Caco-2 (cell line): Measurements from ENCODE around the gene MED13L. TPM values are rescaled to one million over a fixed set of nuclear protein-coding genes. Genes with fewer than 3 reads are reported as not detected.
A peak's percentile ranks its signal among the peaks of the same experiment; 100 is the strongest.

ENCODE experiments used
- BruUV-seq: library from RNA; stranded (reverse); fragments of 400-500 nt; replicated peaks from 2 replicates; lab custom pipeline; 2021; lab: Mats Ljungman, UMichigan
- CTCF ChIA-PET: fragments of 300-600 bp; sonication (Branson Sonifier 250); formaldehyde crosslinking; loops from one replicate; lab custom pipeline; 2022; ENCODE audit warnings: antibody characterized with exemption; lab: Charles Lee
- POLR2A ChIA-PET: fragments of 300-600 bp; sonication (Branson Sonifier 250); formaldehyde crosslinking; loops from one replicate; lab custom pipeline; 2022; ENCODE audit warnings: antibody characterized with exemption; lab: Charles Lee
- DNase-seq, 2 experiments: peaks; one replicate each; pipeline versions ENCODE4 v3.0.0 to v3.0.0-alpha.2; 2020 to 2022
- H3K27me3 ChIP-seq: replicated peaks from 2 replicates; pipeline ENCODE4 v1.6.0; 2011; ENCODE audit warnings: low read length; ENCODE audit not compliant: control insufficient read depth, insufficient read depth
- H3K36me3 ChIP-seq: 2 replicates; pipeline ENCODE4 v1.5.1; 2011; ENCODE audit warnings: low read length; ENCODE audit not compliant: control insufficient read depth, insufficient read depth
- H3K4me1 ChIP-seq: fragments of 250-450 bp; sonication (Bioruptor Pico); 2 replicates; pipeline ENCODE4 v1.5.1; 2020; ENCODE audit warnings: mild to moderate bottlenecking
- H3K4me3 ChIP-seq: 2 replicates; pipeline ENCODE4 v1.5.1; 2011; ENCODE audit warnings: low read depth, mild to moderate bottlenecking, control low read depth, low read length
- H3K9me3 ChIP-seq: fragments of 250-450 bp; sonication (Bioruptor Pico); 2 replicates; pipeline ENCODE4 v1.5.1; 2020; ENCODE audit warnings: mild to moderate bottlenecking, moderate library complexity
- H3K27ac Mint-ChIP-seq: one replicate; pipeline ENCODE4 v1.8.0; 2022; ENCODE audit warnings: mixed read lengths; ENCODE audit not compliant: unreplicated experiment
- H3K27me3 Mint-ChIP-seq: one replicate; pipeline ENCODE4 v1.8.0; 2022; ENCODE audit warnings: mixed read lengths; ENCODE audit not compliant: insufficient read depth, unreplicated experiment
- H3K36me3 Mint-ChIP-seq: one replicate; pipeline ENCODE4 v1.8.0; 2022; ENCODE audit warnings: mild to moderate bottlenecking, mixed read lengths; ENCODE audit not compliant: insufficient read depth, unreplicated experiment
- H3K4me1 Mint-ChIP-seq: one replicate; pipeline ENCODE4 v1.8.0; 2022; ENCODE audit warnings: low read depth, mixed read lengths; ENCODE audit not compliant: unreplicated experiment
- H3K4me3 Mint-ChIP-seq: one replicate; pipeline ENCODE4 v1.8.0; 2022; ENCODE audit warnings: mild to moderate bottlenecking, moderate library complexity, mixed read lengths; ENCODE audit not compliant: unreplicated experiment
- H3K9me3 Mint-ChIP-seq: one replicate; pipeline ENCODE4 v1.8.0; 2022; ENCODE audit warnings: mixed read lengths; ENCODE audit not compliant: unreplicated experiment
- intact Hi-C: fragments of 100-400 bp; cut with micrococcal nuclease; formaldehyde crosslinking; loops from one replicate; pipeline ENCODE4 v1.10.0; 2022; ENCODE audit not compliant: unreplicated experiment
- total RNA-seq: library from RNA; stranded (reverse); gene quantifications from 2 replicates; pipeline ENCODE4 v1.2.3, GENCODE V29; 2022
- TF ChIP-seq, protein P1 (sequence below), 2 experiments: fragments of 200-600 bp in 1 of 2; IDR thresholded peaks; 1 replicate in 1 of 2; 2 replicates in 1 of 2; pipeline versions ENCODE4 v1.5.1 to v1.8.0; 2011 to 2022; ENCODE audit warnings: antibody characterized with exemption in 1 of 2, control low read depth in 1 of 2, inconsistent platforms in 1 of 2, low read depth in 1 of 2, low read length in 1 of 2, mild to moderate bottlenecking in 1 of 2, moderate library complexity in 1 of 2; ENCODE audit not compliant: insufficient read depth in 1 of 2, severe bottlenecking in 1 of 2, unreplicated experiment in 1 of 2

MED13L gene
- total RNA-seq, 1 experiment from 2014 or later, result 160 TPM

DNA sequence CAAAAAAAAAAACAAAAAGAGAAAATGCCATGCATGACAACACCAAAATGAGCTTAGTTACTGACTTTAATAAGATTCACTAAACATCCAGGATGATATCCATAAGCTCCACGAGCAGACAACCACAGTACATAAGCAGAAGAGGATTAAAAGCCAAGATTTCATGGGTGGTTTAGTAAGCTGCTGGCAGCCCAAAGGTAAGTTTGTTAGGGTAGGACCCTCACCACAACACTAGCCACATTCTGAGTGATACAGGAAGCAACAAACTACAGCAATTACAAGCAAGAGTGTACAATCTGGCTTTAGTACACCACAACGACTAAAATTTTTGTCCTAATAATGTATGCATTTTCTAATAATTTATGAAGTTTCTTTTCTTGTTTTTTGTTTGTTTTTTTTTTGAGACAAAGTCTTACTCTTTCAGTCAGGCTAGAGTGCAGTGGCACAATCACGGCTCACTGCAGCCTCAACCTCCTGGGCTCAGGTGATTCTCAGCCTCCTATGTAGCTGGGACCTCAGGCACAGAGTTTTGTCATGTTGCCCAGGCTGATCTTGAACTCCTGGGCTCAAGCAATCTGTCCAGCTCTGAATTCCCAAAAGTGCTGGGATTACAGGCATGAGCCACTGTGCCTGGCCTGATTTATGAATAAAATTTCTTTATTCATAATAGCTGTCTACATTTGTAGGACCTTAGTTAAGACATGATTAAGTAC, 221.4 kb downstream of the MED13L start:
- BruUV-seq, result no TSS peak
- peak overlapping the region; percentile 29 for H3K27ac Mint-ChIP-seq
- Histone ChIP-seq H3K27me3 (no peaks in the 10 kb centered on the region), H3K4me3 (no peak overlapping the region), H3K9me3 (no peaks in the 10 kb centered on the region), H3K36me3 (no peaks in the 10 kb centered on the region), H3K4me1 (peaks cover 25% of the 10 kb centered on the region)
- H3K4me3 Mint-ChIP-seq, result no peak overlapping the region
- ChIA-PET CTCF (no interaction called here), POLR2A (no interaction called here)
- H3K27me3 Mint-ChIP-seq, result no peaks in the 10 kb centered on the region
- no peaks in the 10 kb centered on the region for H3K9me3 Mint-ChIP-seq
- TF ChIP-seq, protein P1, sequence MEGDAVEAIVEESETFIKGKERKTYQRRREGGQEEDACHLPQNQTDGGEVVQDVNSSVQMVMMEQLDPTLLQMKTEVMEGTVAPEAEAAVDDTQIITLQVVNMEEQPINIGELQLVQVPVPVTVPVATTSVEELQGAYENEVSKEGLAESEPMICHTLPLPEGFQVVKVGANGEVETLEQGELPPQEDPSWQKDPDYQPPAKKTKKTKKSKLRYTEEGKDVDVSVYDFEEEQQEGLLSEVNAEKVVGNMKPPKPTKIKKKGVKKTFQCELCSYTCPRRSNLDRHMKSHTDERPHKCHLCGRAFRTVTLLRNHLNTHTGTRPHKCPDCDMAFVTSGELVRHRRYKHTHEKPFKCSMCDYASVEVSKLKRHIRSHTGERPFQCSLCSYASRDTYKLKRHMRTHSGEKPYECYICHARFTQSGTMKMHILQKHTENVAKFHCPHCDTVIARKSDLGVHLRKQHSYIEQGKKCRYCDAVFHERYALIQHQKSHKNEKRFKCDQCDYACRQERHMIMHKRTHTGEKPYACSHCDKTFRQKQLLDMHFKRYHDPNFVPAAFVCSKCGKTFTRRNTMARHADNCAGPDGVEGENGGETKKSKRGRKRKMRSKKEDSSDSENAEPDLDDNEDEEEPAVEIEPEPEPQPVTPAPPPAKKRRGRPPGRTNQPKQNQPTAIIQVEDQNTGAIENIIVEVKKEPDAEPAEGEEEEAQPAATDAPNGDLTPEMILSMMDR (IDR thresholded peaks at IDR 0.05; ENCODE audit: insufficient read depth in 1 of 2, low read depth in 1 of 2, low read length in 1 of 2, severe bottlenecking in 1 of 2, unreplicated experiment in 1 of 2), result no peak
- H3K36me3 Mint-ChIP-seq, result peaks cover 6% of the 10 kb centered on the region
- peaks cover 18% of the 10 kb centered on the region for H3K4me1 Mint-ChIP-seq
- DNase-seq, result no peak
- intact Hi-C loops, result no loop called here

DNA sequence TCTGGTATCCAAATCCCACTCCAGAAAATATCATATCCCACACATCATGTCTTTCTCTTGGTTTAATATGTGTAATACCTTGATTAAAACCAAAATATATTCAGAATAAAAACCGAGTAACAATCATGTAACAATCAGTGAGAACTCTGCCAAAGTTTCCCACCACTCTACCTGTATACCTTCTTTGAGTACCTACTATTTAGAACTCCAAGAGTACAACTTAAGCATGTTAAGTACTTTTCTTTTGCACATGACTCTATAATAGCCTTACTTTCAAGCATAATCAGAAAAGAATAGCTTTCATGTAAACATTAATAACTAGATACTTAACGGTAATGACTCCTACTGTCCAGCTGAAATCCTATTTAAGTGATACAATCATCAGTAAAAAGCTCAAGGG, 223.2 kb downstream of the MED13L start:
- peaks cover 6% of the 10 kb centered on the region for H3K36me3 Mint-ChIP-seq
- H3K36me3 ChIP-seq, result no peaks in the 10 kb centered on the region
- ChIA-PET POLR2A (no interaction called here), CTCF (interaction anchor here (0.6 to 1.2 kb wide), 2 partner anchors 39 to 865 kb away, joined by 3 read pairs; no protein-coding TSS in a partner anchor)
- H3K4me1 Mint-ChIP-seq, result peaks cover 18% of the 10 kb centered on the region
- H3K9me3 ChIP-seq, result no peaks in the 10 kb centered on the region
- intact Hi-C loops, result no loop called here
- DNase-seq, result no peak
- no peaks in the 10 kb centered on the region for H3K27me3 ChIP-seq
- BruUV-seq, result no TSS peak
- peaks cover 25% of the 10 kb centered on the region for H3K4me1 ChIP-seq
- no peaks in the 10 kb centered on the region for H3K27me3 Mint-ChIP-seq
- H3K9me3 Mint-ChIP-seq, result no peaks in the 10 kb centered on the region
- peak overlapping the region; percentile 13 for H3K4me3 Mint-ChIP-seq
- TF ChIP-seq, protein P1 (IDR thresholded peaks at IDR 0.05; ENCODE audit: insufficient read depth in 1 of 2, low read depth in 1 of 2, low read length in 1 of 2, severe bottlenecking in 1 of 2, unreplicated experiment in 1 of 2), result no peak
- H3K4me3 ChIP-seq, result no peak overlapping the region
- peak overlapping the region; percentile 31 for H3K27ac Mint-ChIP-seq

DNA sequence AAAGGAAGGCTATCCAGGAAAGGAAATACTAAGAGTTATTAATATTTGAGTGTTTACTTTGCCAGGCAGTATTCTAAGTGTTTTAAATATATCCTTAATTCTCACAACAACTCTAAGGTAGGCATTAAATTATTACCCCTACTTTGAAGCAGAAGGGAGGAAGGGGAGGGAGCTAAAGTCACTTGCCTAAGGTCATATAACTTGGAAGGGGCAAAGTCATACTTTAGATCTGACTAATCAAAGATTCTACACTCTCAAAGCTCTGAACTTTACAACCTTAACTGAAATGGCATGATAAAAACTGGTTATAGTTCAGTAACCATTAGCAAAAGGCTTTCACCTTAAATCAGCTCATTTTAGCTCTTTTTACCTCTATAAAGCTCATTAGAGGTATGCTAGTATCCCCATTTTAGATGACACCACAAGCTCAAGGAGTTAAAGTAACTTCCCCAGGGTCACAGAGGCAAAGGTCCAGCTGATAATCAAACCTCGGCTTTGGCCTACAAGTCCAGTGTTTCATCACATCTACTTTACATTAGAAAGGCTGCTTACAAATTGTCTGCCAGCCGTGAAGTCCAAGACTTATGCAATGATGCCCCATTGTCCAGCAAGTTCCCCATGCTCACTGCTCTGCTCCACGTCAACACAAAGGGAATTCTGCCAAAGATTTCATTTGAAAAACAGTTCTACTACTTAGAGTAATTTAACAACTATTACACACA, 223.9 kb downstream of the MED13L start:
- Mint-ChIP-seq H3K36me3 (peaks cover 6% of the 10 kb centered on the region), H3K9me3 (no peaks in the 10 kb centered on the region), H3K4me3 (peak overlapping the region; percentile 13), H3K27ac (peak overlapping the region; percentile 31), H3K27me3 (no peaks in the 10 kb centered on the region), H3K4me1 (peaks cover 18% of the 10 kb centered on the region)
- ChIA-PET CTCF (interaction anchor here (0.6 to 1.2 kb wide), 3 partner anchors 38 to 866 kb away, joined by 3 to 4 read pairs (median 3); no protein-coding TSS in a partner anchor), POLR2A (interaction anchor here (0.7 kb wide), 1 partner anchor 51 kb away, joined by 3 read pairs; no protein-coding TSS in a partner anchor)
- Histone ChIP-seq H3K9me3 (no peaks in the 10 kb centered on the region), H3K36me3 (no peaks in the 10 kb centered on the region), H3K4me1 (peaks cover 25% of the 10 kb centered on the region), H3K4me3 (no peak overlapping the region), H3K27me3 (no peaks in the 10 kb centered on the region)
- peak; percentile 65 to 66 for DNase-seq
- intact Hi-C loops, result no loop called here
- no TSS peak for BruUV-seq
- TF ChIP-seq, protein P1 (IDR thresholded peaks at IDR 0.05; ENCODE audit: insufficient read depth in 1 of 2, low read depth in 1 of 2, low read length in 1 of 2, severe bottlenecking in 1 of 2, unreplicated experiment in 1 of 2), result no peak
